Stimulated activated naive CD8-positive, alpha-beta T cell treated with anti-CD3 and anti-CD28 coated beads, Interleukin-15, Interleukin-2, amounts not matched to agents 100 ng/mL and 50 ng/mL, for 24 hours (primary cell): ENCODE results near the gene RAB8A.
"Not testable (repeated sequence)": the region's sequence is repeated elsewhere in the genome, so short reads cannot be mapped to it uniquely, and the experiment has no call there.

Experiments
- H3K27ac Mint-ChIP-seq: one replicate; pipeline ENCODE4 v1.8.0; 2021; ENCODE audit warnings: mild to moderate bottlenecking, mixed read lengths
- H3K27me3 Mint-ChIP-seq: one replicate; pipeline ENCODE4 v1.8.0; 2021; ENCODE audit warnings: mixed read lengths
- H3K36me3 Mint-ChIP-seq: one replicate; pipeline ENCODE4 v1.8.0; 2021; ENCODE audit warnings: low read depth, mixed read lengths
- H3K4me1 Mint-ChIP-seq: one replicate; pipeline ENCODE4 v1.8.0; 2021; ENCODE audit warnings: low read depth, mixed read lengths
- H3K4me3 Mint-ChIP-seq: one replicate; pipeline ENCODE4 v1.8.0; 2021; ENCODE audit warnings: mild to moderate bottlenecking, mixed read lengths
- H3K9me3 Mint-ChIP-seq: one replicate; pipeline ENCODE4 v1.8.0; 2021; ENCODE audit warnings: mixed read lengths

Gene RAB8A

GRCh38 chr19:16115301-16116039 lies 3.8 kb downstream of the RAB8A start:
- Mint-ChIP-seq H3K27me3 (no peaks in the 10 kb centered on the region), H3K27ac (peak overlapping the region; percentile 60), H3K4me3 (peak overlapping the region; percentile 35), H3K9me3 (no peaks in the 10 kb centered on the region), H3K36me3 (peaks cover 50% of the 10 kb centered on the region), H3K4me1 (peaks cover 80% of the 10 kb centered on the region)

- Mint-ChIP-seq H3K4me3 (peak overlapping the region; percentile 35), H3K4me1 (peaks cover 79% of the 10 kb centered on the region), H3K27me3 (no peaks in the 10 kb centered on the region), H3K9me3 (no peaks in the 10 kb centered on the region), H3K27ac (peak overlapping the region; percentile 46), H3K36me3 (peaks cover 51% of the 10 kb centered on the region)
Measured at GRCh38 chr19:16116067-16116466, 4.4 kb downstream of the RAB8A start.

GRCh38 chr19:16117594-16118033 lies 5.9 kb downstream of the RAB8A start:
- Mint-ChIP-seq H3K4me1 (peaks cover 75% of the 10 kb centered on the region), H3K36me3 (peaks cover 64% of the 10 kb centered on the region), H3K9me3 (no peaks in the 10 kb centered on the region), H3K27me3 (no peaks in the 10 kb centered on the region), H3K27ac (peak overlapping the region; percentile 94), H3K4me3 (peak overlapping the region; percentile 66)

GRCh38 chr19:16118489-16119033 lies 6.9 kb downstream of the RAB8A start:
- Mint-ChIP-seq H3K4me1 (peaks cover 68% of the 10 kb centered on the region), H3K27ac (peak overlapping the region; percentile 94), H3K4me3 (peak overlapping the region; percentile 66), H3K36me3 (peaks cover 62% of the 10 kb centered on the region), H3K9me3 (no peaks in the 10 kb centered on the region), H3K27me3 (no peaks in the 10 kb centered on the region)

GRCh38 chr19:16119075-16119857 lies 7.6 kb downstream of the RAB8A start:
- H3K27me3 Mint-ChIP-seq, H3K9me3 Mint-ChIP-seq: not testable (repeated sequence)
- peak overlapping the region; percentile 66 for H3K4me3 Mint-ChIP-seq
- H3K36me3 Mint-ChIP-seq, result peaks cover 61% of the 10 kb centered on the region
- H3K27ac Mint-ChIP-seq, result peak overlapping the region; percentile 94
- H3K4me1 Mint-ChIP-seq, result peaks cover 63% of the 10 kb centered on the region

GRCh38 chr19:16121141-16121540 lies 9.5 kb downstream of the RAB8A start:
- H3K4me1 Mint-ChIP-seq, result peaks cover 47% of the 10 kb centered on the region
- no peak overlapping the region for H3K4me3 Mint-ChIP-seq
- no peak overlapping the region for H3K27ac Mint-ChIP-seq
- H3K9me3 Mint-ChIP-seq, result no peaks in the 10 kb centered on the region
- no peaks in the 10 kb centered on the region for H3K27me3 Mint-ChIP-seq
- peaks cover 69% of the 10 kb centered on the region for H3K36me3 Mint-ChIP-seq

GRCh38 chr19:16121967-16122366 lies 10.3 kb downstream of the RAB8A start:
- H3K9me3 Mint-ChIP-seq, result no peaks in the 10 kb centered on the region
- peaks cover 39% of the 10 kb centered on the region for H3K4me1 Mint-ChIP-seq
- H3K27ac Mint-ChIP-seq, result no peak overlapping the region
- no peak overlapping the region for H3K4me3 Mint-ChIP-seq
- no peaks in the 10 kb centered on the region for H3K27me3 Mint-ChIP-seq
- H3K36me3 Mint-ChIP-seq, result peaks cover 70% of the 10 kb centered on the region

- H3K4me3 Mint-ChIP-seq, result no peak overlapping the region
- H3K4me1 Mint-ChIP-seq, result peaks cover 9% of the 10 kb centered on the region
- no peaks in the 10 kb centered on the region for H3K9me3 Mint-ChIP-seq
- no peak overlapping the region for H3K27ac Mint-ChIP-seq
- H3K27me3 Mint-ChIP-seq, result no peaks in the 10 kb centered on the region
- H3K36me3 Mint-ChIP-seq, result peaks cover 63% of the 10 kb centered on the region
Measured at GRCh38 chr19:16124953-16125352, 13.3 kb downstream of the RAB8A start.

- no peak overlapping the region for H3K4me3 Mint-ChIP-seq
- H3K36me3 Mint-ChIP-seq, result peaks cover 70% of the 10 kb centered on the region
- no peaks in the 10 kb centered on the region for H3K9me3 Mint-ChIP-seq
- H3K27ac Mint-ChIP-seq, result no peak overlapping the region
- H3K27me3 Mint-ChIP-seq, result no peaks in the 10 kb centered on the region
- H3K4me1 Mint-ChIP-seq, result peaks cover 3% of the 10 kb centered on the region
Measured at GRCh38 chr19:16125737-16126495, 14.2 kb downstream of the RAB8A start.

GRCh38 chr19:16127080-16127479 lies 15.4 kb downstream of the RAB8A start:
- Mint-ChIP-seq H3K27me3 (no peaks in the 10 kb centered on the region), H3K4me3 (no peak overlapping the region), H3K36me3 (peaks cover 70% of the 10 kb centered on the region), H3K27ac (no peak overlapping the region), H3K9me3 (peaks cover 10% of the 10 kb centered on the region), H3K4me1 (peaks cover 3% of the 10 kb centered on the region)

- Mint-ChIP-seq H3K36me3 (peaks cover 72% of the 10 kb centered on the region), H3K9me3 (peaks cover 10% of the 10 kb centered on the region), H3K27me3 (no peaks in the 10 kb centered on the region), H3K27ac (no peak overlapping the region), H3K4me1 (peaks cover 3% of the 10 kb centered on the region), H3K4me3 (no peak overlapping the region)
Measured at GRCh38 chr19:16127776-16128371, 16.2 kb downstream of the RAB8A start.

- Mint-ChIP-seq H3K9me3 (peaks cover 10% of the 10 kb centered on the region), H3K4me3 (no peak overlapping the region), H3K27ac (peak overlapping the region; percentile 36), H3K36me3 (peaks cover 74% of the 10 kb centered on the region), H3K4me1 (peaks cover 15% of the 10 kb centered on the region), H3K27me3 (no peaks in the 10 kb centered on the region)
Measured at GRCh38 chr19:16131648-16132047, 20.0 kb downstream of the RAB8A start.

GRCh38 chr19:16133818-16134217 lies 22.1 kb downstream of the RAB8A start:
- no peak overlapping the region for H3K4me3 Mint-ChIP-seq
- H3K4me1 Mint-ChIP-seq, result peaks cover 19% of the 10 kb centered on the region
- H3K27ac Mint-ChIP-seq, result no peak overlapping the region
- H3K36me3 Mint-ChIP-seq, result peaks cover 63% of the 10 kb centered on the region
- H3K27me3 Mint-ChIP-seq, result no peaks in the 10 kb centered on the region
- H3K9me3 Mint-ChIP-seq, result peaks cover 10% of the 10 kb centered on the region

GRCh38 chr19:16134510-16134909 lies 22.8 kb downstream of the RAB8A start:
- peaks cover 19% of the 10 kb centered on the region for H3K4me1 Mint-ChIP-seq
- peaks cover 10% of the 10 kb centered on the region for H3K9me3 Mint-ChIP-seq
- no peak overlapping the region for H3K4me3 Mint-ChIP-seq
- no peaks in the 10 kb centered on the region for H3K27me3 Mint-ChIP-seq
- H3K36me3 Mint-ChIP-seq, result peaks cover 56% of the 10 kb centered on the region
- no peak overlapping the region for H3K27ac Mint-ChIP-seq
